Posterior cingulate gyrus (tissue), 11 donors: ENCODE measurements around the gene CHKA.

Source experiments
- DNase-seq, 10 donors: peaks; one replicate each; pipeline versions ENCODE4 v3.0.0 to v3.0.0-alpha.2; 2020 to 2021; ENCODE audit warnings: mixed read lengths in 3 of 10
- intact Hi-C: fragments of 100-400 bp; cut with DNase I; formaldehyde crosslinking; loops from one replicate; pipeline ENCODE4 v1.15.1; 2023

Gene CHKA

GRCh38 chr11:68121067-68121899, at the start of gene CHKA:
Gene CHKA, minus strand, starts transcription at chr11:68121388. Its CDS starts 211 bp downstream, at chr11:68121177.
- intact Hi-C loops = loop anchor here (5.0 kb wide), 1 partner anchor 91 kb away; the partner anchor contains the start of gene KMT5B
- peak; percentile 85 to 99 (median 94) for DNase-seq

GRCh38 chr11:68169442-68169841, 48.3 kb upstream of the CHKA start:
- intact Hi-C loops = no loop called here
- no peak for DNase-seq

GRCh38 chr11:68168694-68169093, 47.5 kb upstream of the CHKA start:
- no peak for DNase-seq
- intact Hi-C loops = no loop called here

- intact Hi-C loops = no loop called here
- no peak for DNase-seq
Observed at GRCh38 chr11:68167474-68167873, 46.3 kb upstream of the CHKA start.

GRCh38 chr11:68166969-68167368, 45.8 kb upstream of the CHKA start:
- intact Hi-C loops = no loop called here
- no peak for DNase-seq

GRCh38 chr11:68165601-68166000, 44.4 kb upstream of the CHKA start:
- DNase-seq = no peak
- intact Hi-C loops = no loop called here

- DNase-seq = no peak
- intact Hi-C loops = no loop called here
Observed at GRCh38 chr11:68164437-68164836, 43.2 kb upstream of the CHKA start.

- DNase-seq = no peak
- intact Hi-C loops = no loop called here
Observed at GRCh38 chr11:68163691-68164090, 42.5 kb upstream of the CHKA start.

- intact Hi-C loops = no loop called here
- DNase-seq = no peak
Observed at GRCh38 chr11:68160100-68160695, 39.0 kb upstream of the CHKA start.

GRCh38 chr11:68159665-68160064, 38.5 kb upstream of the CHKA start:
- intact Hi-C loops = no loop called here

GRCh38 chr11:68159161-68159560, 38.0 kb upstream of the CHKA start:
- DNase-seq = no peak
- intact Hi-C loops = no loop called here

More at GRCh38 chr11:68159665-68160064, 38.5 kb upstream of the CHKA start:
- DNase-seq = peak in 2 of 10 donors; percentile 49 to 82

- intact Hi-C loops = no loop called here
- no peak for DNase-seq
Observed at GRCh38 chr11:68158580-68158979, 37.4 kb upstream of the CHKA start.

- DNase-seq = no peak
Observed at GRCh38 chr11:68153742-68154141, 32.6 kb upstream of the CHKA start.

GRCh38 chr11:68150037-68150436, 28.8 kb upstream of the CHKA start:
- intact Hi-C loops = no loop called here
- no peak for DNase-seq

More at GRCh38 chr11:68153742-68154141, 32.6 kb upstream of the CHKA start:
- intact Hi-C loops = no loop called here

- intact Hi-C loops = no loop called here
- DNase-seq = no peak
Observed at GRCh38 chr11:68149417-68149816, 28.2 kb upstream of the CHKA start.

GRCh38 chr11:68148879-68149278, 27.7 kb upstream of the CHKA start:
- intact Hi-C loops = no loop called here
- DNase-seq = no peak

GRCh38 chr11:68148071-68148805, 27.1 kb upstream of the CHKA start:
- intact Hi-C loops = no loop called here
- no peak for DNase-seq

GRCh38 chr11:68146704-68147474, 25.7 kb upstream of the CHKA start:
- intact Hi-C loops = no loop called here
- DNase-seq = peak in 4 of 10 donors; percentile 34 to 84 (median 60)

GRCh38 chr11:68146010-68146540, 24.9 kb upstream of the CHKA start:
- DNase-seq = peak in 1 of 10 donors; percentile 90
- intact Hi-C loops = no loop called here
